ENCODE measurements around the gene IPCEF1.

DNA sequence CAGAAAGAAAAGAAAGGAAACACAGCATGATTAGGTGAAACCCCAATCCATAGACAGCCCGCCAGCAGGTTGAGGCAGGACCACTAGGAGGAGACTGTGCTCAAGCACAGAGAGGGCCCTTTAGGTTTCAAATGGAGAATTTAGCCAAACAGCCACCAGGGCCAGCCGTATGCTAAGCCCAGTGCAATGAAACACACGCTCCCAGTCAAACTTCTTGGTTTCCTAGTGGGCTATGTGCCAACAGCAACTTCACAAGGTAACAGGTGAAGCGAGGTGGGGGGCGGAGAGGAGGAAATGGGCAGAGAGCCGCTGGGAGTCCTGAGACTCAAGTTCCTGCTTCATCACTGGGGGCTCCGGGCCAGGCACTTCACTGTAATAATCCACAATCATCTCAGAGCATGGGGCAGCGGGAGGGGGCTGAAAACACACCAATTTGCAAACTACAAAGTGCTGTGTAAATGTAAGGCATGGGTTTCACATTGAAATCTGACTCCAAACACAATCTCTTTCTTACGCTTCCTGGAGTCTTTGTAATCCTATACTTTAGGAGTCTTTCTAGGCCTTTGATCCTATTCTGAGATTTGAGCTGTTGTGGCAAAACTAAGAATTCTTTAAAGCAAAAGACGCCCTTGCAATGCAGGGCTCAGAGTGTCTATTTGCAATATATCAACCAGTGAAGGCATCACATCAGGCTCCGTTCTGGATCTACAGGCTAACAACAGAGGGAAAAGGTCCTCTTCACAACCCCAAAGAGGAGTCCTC is 200.3 kb downstream of the IPCEF1 start:
- TF ChIP-seq POLR2A (IDR thresholded peaks at IDR 0.05; ENCODE audit: low read depth, low read length): no peak
- TF ChIP-seq POLR2AphosphoS5 (IDR thresholded peaks at IDR 0.05; ENCODE audit: low read depth, low read length): no peak
